PFSK-1 (cell line): Measurements from ENCODE around the gene RGS12.

Source experiments
- POLR2AphosphoS5 ChIP-seq: IDR thresholded peaks from 2 replicates; pipeline ENCODE4 v1.6.1; 2012; ENCODE audit warnings: low read depth, mild to moderate bottlenecking, control low read depth, low read length, moderate library complexity
- TAF1 ChIP-seq: IDR thresholded peaks from 2 replicates; pipeline ENCODE4 v1.6.1; 2012; ENCODE audit warnings: low read length, control low read depth, borderline replicate concordance; ENCODE audit not compliant: insufficient read depth

- TF ChIP-seq POLR2AphosphoS5 (no peak), TAF1 (no peak)
These were observed 49.5 kb downstream of the RGS12 start for GRCh38 chr4:3342182-3342854.
